HepG2 (cell line): Measurements from ENCODE around the gene ADGRL2.

ENCODE experiments used
- GLMP ChIP-seq: sonication (generic); formaldehyde crosslinking; IDR thresholded peaks from 2 replicates; pipeline ENCODE4 v1.9.0; 2021; ENCODE audit warnings: missing genetic modification reagents, mild to moderate bottlenecking, borderline replicate concordance
- KDM1A ChIP-seq: IDR thresholded peaks from 2 replicates; pipeline ENCODE4 v1.6.1; 2016; ENCODE audit warnings: missing compliant biosample characterization
- NONO ChIP-seq, 2 experiments: fragments of 450-650 bp in 1 of 2; sonication (generic) in 1 of 2; formaldehyde crosslinking in 1 of 2; IDR thresholded peaks in 1 of 2; conservative IDR thresholded peaks in 1 of 2; 2 replicates each; pipeline versions ENCODE4 v1.6.1 to v1.8.0; 2017 to 2022; ENCODE audit warnings: mild to moderate bottlenecking in 1 of 2, missing genetic modification reagents in 1 of 2, moderate library complexity in 1 of 2
- NR2C2 ChIP-seq: sonication (generic); formaldehyde crosslinking; IDR thresholded peaks from 2 replicates; pipeline ENCODE4 v1.4.0; 2020; ENCODE audit warnings: missing genetic modification reagents, mild to moderate bottlenecking, moderate library complexity, borderline replicate concordance
- POLR2A ChIP-seq, 2 experiments: IDR thresholded peaks; 2 replicates each; pipeline ENCODE4 v1.6.1; 2011; ENCODE audit warnings: low read depth in 2 of 2, low read length in 2 of 2, mild to moderate bottlenecking in 1 of 2, moderate library complexity in 1 of 2; ENCODE audit not compliant: insufficient read depth in 1 of 2
- ZFYVE20 ChIP-seq: sonication (generic); formaldehyde crosslinking; IDR thresholded peaks from 2 replicates; pipeline ENCODE4 v1.8.0; 2023; ENCODE audit warnings: low read depth, mild to moderate bottlenecking, moderate library complexity, missing genetic modification reagents, borderline replicate concordance
- ZNF609 ChIP-seq: sonication (generic); formaldehyde crosslinking; IDR thresholded peaks from 2 replicates; pipeline ENCODE4 v1.4.0; 2020; ENCODE audit warnings: mild to moderate bottlenecking, missing genetic modification reagents, borderline replicate concordance
- ZNF800 ChIP-seq: sonication (generic); formaldehyde crosslinking; IDR thresholded peaks from 2 replicates; pipeline ENCODE4 v1.4.0; 2020; ENCODE audit warnings: missing genetic modification reagents

- TF ChIP-seq GLMP (CRISPR knock-in tag) (no peak), ZFYVE20 (CRISPR knock-in tag) (no peak), ZNF800 (CRISPR knock-in tag) (no peak), NONO (IDR thresholded peaks at IDR 0.05) (no peak), NONO (CRISPR knock-in tag; conservative IDR thresholded peaks at IDR 0.05) (no peak), KDM1A (CRISPR knock-in tag) (no peak), NR2C2 (CRISPR knock-in tag) (no peak), ZNF609 (CRISPR knock-in tag) (no peak), POLR2A (IDR thresholded peaks at IDR 0.05; ENCODE audit: insufficient read depth in 1 of 2, low read depth in 2 of 2, low read length in 2 of 2) (no peak)
Measured at GRCh38 chr1:81889166-81889565, 88.4 kb downstream of the ADGRL2 start.
